ENCODE measurements around the gene KRTAP22-2.

The KRTAP22-2 gene

DNA sequence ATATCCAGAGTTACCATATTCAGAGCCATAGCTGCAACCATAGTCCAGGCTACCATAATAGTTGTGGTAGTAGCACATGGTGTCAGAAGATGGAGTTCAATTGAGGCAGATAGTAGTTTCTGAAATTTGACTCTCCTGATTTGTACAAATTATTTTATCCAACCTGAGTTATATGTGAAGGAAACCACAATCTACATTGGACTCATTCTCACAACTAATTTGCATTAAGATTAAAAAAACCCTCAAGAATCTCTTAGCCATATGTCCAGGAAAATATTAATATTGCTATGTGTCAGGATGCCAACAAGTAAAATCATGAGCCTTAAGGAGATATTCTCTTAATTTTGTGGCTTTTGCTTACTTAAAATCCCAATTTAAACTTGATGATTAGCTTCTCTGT, at the start of gene KRTAP22-2:
KRTAP22-2 (minus strand) TSS at position 101 of the 400 bp plus-strand sequence.
- DNase-seq: no peak

DNA sequence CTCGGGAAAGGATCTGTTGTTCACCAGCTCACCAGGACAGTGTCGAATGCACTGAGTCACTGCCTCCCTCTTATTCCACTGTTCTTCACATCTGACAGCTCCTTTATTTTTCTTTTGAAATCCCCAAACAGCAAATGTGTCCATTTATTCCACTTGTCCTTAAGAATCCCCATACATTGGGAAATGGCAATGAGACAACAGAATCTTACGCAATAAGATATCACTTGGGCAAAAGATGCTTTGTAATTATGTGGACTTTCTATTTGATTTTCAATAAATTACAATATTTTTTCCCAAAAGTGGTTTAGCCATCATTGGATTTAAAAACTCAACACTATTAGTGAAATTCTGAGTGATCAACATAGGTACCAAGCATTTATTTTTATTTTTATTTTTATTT, 48.5 kb upstream of the KRTAP22-2 start:
- DNase-seq: no peak

DNA sequence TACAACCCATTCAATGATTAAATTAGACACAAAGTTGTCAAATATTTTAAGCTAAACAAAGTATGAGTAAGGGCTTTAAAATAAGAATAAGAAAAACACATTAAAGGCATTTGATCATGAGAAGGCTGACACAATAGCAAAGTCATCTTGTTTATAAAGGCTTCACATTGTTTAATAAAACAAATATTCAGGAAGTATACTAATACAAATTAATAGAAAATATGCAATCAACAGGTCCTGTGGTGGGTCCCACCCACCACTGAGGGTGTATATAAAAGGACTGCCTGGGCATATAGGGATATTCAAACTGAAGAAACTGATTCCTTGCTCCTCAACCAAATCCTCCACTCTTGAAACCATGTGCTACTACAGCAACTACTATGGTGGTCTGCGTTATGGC, 44.7 kb upstream of the KRTAP22-2 start, which contains the start of gene KRTAP20-2:
KRTAP20-2 (plus strand) TSS at position 301 of the 400 bp plus-strand sequence; CDS start at position 359, 58 bp downstream.
- DNase-seq: no peak

DNA sequence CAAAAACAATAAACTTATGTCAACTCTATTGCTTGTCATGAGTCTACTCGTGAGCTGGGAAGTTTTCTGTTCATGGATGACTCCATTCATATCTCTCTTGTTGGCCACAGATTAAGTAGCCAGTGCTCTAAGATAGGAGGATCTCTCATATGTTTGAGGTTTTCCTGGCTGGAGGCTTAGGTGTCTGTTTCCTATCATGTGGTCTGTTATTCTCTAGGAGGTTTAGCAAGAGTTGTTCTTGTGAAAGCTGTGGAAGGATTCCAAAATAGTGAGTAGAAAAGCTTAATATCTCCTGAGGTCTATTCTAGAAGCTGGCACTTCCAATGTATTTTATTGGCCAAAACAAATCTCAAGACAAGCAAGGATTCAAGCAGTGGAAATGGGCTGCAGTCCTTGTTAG, 39.0 kb upstream of the KRTAP22-2 start:
- no peak for DNase-seq

DNA sequence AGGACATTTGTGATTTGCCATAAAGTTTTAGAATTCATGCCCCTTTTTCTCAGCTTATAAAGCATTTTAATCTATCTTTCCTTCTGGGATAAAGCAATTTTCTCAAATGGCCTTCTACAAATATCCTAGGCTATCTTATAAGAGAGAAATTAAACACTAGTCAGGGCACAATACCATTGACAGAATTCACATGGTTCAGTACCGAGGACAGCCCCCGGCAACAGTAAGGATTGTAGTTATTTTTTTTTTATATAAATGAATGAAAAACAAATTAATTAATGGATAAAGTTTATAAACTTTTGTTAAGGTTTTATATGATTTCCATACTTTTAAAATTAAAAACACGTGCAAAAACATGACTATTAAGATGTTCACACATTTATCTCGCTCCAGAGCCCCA, 37.9 kb upstream of the KRTAP22-2 start:
- DNase-seq: no peak

DNA sequence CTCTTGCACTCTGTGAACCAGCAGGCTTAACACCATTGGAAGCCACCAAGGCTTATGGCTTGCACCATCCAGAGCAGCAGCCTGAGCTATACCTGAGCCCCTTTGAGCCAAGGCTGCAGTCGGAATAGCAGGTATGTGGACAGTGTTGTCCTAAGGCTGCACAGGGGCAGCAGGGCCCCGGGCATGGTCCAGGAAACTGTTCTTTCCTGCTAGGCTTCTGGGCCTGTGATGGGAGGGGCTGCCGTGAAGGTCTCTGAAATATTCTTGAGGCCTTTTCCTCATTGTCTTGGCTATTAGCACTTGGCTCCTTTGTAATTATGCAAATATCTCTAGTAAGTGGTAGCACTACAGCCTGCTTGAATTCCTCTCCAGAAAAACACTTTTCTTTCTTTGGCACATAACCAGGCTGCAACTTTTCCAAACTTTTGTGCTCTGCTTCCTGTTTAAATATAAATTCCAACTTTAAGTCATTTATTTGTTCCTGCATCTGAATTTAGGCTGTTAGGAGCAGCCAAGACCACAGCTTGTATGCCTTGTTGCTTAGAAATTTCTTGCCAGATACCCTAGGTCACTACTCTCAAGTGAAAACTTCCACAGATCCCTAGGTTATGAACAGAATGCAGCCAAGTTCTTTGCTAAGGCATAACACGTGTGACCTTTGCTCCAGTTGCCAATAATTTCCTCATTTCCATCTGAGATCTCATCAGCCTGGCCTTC, 35.4 kb upstream of the KRTAP22-2 start:
- no peak for DNase-seq

DNA sequence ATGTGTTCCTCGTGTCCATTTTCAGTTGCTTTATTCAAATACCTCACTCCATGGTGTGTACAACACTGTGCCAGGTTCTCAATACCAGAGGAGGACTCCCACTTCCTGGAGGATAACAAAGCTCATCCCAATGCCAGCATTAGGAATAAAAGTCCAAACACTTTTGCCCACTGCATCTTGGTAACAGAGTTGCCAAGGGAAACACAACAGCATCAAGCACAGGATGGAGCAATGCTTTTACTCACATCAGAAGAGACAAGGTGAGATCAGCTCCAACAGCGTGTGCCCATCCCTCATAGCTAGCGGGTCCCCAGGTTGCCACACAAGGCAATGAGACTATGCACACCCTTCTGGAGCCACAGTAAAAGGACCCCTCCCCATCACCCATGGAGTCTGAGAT, 33.2 kb upstream of the KRTAP22-2 start:
- no peak for DNase-seq

DNA sequence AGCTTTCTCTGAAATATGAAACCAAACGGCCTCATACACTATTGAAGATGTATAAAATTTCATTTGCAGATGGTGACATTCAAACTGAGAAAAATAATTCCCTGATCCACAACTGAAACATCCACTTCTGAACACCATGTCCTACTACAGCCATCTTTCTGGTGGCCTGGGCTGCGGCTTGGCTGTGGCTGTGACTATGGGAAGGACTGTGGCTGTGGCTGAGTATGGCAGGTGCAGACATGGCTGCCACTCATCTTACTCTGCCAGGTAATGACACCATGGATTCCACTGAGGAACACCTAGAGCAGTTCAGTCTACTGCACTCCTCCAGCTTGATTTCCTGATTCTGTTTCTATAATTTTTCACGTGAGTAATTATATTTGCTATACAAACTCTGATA, 30.3 kb upstream of the KRTAP22-2 start, which contains the start of gene KRTAP20-4:
KRTAP20-4 (plus strand) TSS at position 106 of the 400 bp plus-strand sequence.
- DNase-seq: no peak

DNA sequence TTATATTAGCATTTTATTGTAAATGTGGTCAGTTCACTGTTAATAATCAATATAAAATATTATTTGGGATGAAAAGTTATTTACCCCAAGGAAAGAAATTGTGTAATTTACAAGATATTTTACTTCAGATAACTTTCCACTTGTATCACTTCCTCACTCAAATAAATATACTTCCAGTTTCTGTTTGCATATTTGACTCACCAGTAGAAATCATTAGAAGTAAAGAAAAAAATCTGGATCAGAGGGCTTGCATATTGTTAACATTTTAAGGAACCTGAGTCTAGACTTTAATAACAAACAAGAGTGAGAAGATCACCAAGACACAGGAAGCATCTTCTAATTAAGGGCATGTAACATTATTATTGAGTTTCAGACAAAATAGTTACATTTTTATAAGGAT, 29.9 kb upstream of the KRTAP22-2 start:
- DNase-seq: no peak

DNA sequence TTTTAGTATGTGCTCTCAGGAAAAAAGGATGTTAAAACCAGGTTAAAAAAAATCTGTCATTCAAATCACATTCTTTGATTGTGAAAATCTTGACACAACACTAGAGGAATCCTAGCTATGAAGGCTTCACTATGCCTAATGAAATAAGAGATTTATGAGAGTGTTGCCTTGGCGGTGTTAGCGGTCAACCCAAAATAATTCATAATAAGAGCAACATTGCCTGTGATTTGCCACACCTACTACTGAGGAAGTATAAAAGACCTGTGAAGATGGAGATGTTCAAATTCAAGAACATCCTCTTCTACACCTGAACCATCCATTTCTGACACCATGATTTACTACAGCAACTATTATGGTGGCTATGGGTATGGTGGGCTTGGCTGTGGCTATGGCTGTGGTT, 25.9 kb upstream of the KRTAP22-2 start, which contains the start of gene KRTAP20-1:
KRTAP20-1 (plus strand) TSS at position 301 of the 400 bp plus-strand sequence; CDS start at position 331, 30 bp downstream.
- no peak for DNase-seq

DNA sequence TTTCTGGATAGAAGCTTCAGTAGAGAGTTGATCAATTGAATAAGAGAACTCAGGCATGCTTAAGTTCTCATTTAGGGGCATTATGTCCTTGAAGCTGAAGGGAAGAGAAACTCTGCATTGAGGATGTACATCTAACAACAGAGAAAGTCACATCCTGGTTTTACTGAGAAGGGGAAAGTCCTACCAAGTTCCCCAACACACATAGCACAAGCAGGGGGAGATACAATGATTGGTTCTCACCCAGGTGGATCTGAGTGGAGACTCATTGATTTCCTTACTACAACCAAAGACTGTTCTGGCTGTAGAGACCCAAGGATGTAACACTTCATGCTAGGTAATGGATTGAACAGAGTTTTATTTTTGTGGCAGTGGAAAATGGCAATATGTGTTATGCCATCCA, 25.0 kb upstream of the KRTAP22-2 start:
- DNase-seq: no peak

DNA sequence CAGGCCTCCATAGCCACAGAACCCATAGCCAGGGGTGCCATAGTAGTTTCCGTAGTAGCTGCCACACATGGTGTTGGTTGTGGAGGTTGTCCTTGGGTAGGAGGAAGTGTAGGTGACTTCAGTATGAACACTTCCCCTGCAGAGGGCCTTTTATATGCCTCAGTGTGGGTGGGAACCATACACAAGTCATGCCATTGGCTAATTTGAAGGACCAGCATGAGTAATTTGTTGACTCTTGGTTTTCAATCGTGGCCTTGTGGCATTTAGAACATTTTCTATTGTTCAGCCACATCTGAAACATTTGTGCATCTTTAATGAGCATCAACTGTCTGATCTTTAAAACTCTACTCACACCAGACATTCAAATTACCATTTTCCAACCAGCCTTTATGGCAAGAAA, 23.6 kb upstream of the KRTAP22-2 start, which contains the start of gene KRTAP6-1:
KRTAP6-1 (minus strand) TSS at position 95 of the 400 bp plus-strand sequence; CDS start at position 69, 26 bp downstream.
- no peak for DNase-seq

DNA sequence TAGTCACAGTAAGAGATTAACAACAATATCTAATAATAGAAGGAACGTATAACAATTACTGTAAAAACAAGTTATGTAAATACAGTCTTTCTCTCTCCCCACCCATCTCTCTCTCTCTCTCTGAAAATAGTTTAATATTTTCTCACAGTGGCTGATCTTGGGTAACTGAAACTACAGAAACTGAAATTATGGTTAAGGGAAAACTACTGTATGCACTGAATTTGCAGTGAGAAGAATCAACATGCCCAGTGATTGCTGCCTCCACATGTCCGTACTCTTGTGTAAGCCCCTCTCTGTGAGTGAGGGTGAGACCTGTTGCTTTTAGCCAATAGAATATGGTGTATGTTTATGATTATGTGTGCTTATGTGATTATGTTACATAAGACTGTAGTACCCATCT, 21.9 kb upstream of the KRTAP22-2 start:
- DNase-seq: no peak

DNA sequence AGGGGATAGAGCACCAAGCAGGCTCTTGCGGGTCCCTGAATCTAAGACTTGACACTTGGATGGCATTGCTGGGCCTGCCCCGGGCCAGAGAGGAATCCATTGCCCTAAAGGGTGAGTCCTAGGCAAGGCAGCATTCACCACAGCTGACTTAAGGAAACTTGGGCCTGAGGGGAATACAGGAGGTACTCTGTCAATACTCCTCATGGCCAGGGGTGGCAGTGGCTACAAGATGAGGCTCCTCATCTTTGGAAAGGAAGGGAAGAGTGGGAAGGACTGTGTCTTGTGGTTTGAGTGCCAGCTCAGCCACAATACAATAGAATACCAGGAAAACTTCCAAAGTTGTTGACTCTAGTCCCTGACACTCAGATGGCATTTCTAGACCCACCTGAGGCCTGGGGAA, 15.8 kb upstream of the KRTAP22-2 start:
- no peak for DNase-seq

DNA sequence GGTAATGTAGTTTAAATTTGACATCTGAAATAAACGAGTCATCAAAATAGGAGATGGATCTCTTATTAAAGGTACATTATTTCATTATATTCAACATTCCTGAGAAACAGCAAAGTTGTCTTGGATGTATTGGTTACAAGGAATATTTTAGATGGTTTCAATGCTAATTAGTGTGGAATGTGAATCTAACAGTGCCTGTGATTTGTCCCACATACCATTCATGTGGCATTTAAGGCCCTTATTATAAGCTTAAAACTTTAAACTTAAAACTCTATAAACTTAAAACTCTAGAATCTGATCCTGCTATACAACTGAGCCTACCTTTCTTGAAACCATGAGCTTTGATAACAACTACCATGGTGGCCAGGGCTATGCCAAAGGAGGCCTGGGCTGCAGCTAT, 10.6 kb upstream of the KRTAP22-2 start, which contains the start of gene KRTAP22-1:
KRTAP22-1 (plus strand) TSS at position 301 of the 400 bp plus-strand sequence.
- DNase-seq: no peak

DNA sequence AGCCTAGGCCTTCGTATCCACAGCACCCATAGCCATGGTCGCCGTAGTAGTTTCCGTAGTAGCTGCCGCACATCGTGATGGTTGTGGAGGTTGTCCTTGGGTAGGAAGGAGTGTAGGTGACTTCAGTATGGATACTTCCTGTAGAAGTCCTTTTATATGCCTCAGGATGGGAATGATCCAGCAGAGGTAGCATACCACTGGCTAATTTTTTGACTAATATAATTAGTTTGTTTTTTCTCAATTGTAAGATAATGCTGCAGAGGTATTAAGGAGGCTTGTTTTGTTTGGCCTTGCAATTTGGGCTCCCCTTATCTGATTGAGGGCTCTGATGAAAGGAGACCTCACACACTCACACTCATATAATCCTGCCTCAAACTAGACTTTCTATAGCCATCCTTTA, 8.6 kb upstream of the KRTAP22-2 start, which contains the start of gene KRTAP6-2:
KRTAP6-2 (minus strand) TSS at position 101 of the 400 bp plus-strand sequence; CDS start at position 73, 28 bp downstream.
- no peak for DNase-seq

DNA sequence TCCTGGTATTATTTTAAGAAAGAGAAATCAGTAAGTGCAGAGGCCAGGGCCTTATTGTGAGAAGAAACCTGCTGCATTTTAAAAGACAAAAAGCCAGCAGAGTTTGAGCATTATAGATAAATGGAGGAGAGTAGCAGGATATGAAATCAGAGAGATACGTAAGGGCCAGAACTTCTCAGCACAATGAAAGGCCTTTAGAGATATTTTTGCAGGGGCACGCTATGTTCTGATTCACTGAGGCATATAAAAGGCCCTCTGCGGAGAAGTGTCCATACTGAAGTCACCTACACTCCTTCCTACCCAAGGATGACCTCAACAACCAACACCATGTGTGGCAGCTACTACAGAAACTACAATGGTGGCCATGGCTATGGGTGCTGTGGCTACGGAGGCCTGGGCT, 1.9 kb upstream of the KRTAP22-2 start, which contains the start of gene KRTAP6-3:
KRTAP6-3 (plus strand) TSS at position 301 of the 400 bp plus-strand sequence; CDS start at position 307, 6 bp downstream.
- no peak for DNase-seq

DNA sequence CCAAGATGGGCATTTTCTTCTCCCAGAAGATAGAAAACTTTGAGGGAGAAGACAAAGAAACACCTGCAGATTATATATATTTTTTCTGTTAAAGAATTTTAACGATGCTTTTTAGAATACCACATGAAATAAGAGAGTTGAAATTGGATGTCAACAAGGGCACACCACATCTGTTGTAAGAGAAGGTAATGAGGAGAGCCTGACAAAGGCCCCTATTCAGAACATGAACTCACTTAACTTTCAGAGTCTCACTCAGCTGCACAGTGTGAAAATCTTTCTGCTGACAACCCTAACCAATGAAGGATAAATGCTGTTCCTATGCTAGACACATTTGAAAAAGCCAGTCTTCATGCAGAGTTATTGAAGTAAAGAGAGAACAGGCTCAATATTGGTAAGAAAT, 7.3 kb downstream of the KRTAP22-2 start:
- DNase-seq: no peak

DNA sequence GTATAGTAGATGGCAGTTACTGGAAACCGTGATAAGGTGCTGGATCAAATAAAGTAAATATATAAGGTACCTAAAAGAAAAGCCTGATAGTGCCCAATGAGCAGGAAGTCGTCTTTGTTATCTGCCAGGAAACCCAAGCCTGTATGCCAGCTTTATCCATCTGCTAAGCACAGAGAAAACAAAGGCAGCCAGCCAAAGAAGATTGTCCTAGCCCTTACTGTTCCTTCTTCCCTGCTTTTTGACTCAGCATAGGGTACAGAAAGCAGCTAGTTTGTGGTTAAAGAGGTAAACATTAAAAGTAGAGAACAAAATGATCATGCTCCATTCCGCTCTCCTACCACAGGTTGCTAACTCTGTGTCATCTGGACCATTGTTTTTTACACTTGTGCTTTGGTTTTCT, 10.1 kb downstream of the KRTAP22-2 start:
- no peak for DNase-seq

DNA sequence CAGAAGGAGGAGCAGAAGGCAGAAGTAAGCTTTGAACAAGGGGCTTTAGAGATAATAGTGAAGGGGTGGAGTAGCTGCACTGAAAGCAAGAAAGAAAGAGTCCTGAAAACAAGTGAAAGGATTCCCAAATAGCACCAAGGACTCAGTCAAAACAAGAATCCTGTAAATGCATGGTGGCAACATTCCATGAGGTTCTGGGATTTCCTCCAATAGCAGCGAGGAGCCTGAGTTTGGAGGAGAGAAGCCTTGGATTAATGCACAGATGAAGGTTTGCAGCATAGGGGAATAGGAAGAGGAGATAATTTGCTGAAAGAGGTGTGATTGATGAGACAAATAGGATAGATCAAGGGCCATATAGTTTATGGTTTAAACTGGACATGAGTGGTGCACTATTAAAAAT, 10.9 kb downstream of the KRTAP22-2 start:
- no peak for DNase-seq

DNA sequence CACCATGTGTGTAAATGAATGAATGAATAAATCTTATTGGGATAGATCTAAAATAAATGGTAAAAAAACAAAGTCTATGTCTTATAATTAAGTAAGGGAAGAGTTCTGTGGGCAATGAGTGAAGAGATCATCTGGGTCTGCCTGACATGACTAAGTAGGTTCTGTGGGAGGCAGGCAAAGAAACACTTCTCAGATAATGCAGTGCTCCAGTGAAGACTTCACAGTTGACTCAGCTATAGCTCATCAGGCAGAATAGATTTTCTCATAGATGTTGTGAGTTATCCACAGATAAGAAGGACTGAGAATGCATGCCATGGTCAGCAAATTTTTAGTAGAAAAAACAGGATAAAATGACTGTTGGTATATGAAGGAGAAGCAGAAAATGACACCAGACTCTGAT, 12.4 kb downstream of the KRTAP22-2 start:
- DNase-seq: no peak

DNA sequence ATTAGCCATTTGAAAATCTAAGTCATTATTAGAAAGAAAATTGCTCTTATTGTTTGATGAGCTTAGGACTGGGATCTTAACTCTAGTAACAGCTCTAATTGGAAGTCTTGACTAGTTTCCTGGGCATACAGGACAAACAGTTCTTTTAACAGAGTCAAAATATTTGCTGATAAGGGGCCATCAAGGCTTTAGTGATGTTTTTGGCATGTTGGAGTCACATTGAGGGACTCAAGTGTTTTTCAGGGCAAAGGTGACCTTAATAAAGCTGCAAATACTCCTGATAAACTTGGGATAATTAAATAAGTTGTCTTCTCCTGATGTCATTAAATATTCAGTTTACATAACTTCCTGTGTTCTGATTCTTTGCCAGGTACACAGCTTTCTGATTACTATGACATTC, 22.6 kb downstream of the KRTAP22-2 start:
- no peak for DNase-seq

DNA sequence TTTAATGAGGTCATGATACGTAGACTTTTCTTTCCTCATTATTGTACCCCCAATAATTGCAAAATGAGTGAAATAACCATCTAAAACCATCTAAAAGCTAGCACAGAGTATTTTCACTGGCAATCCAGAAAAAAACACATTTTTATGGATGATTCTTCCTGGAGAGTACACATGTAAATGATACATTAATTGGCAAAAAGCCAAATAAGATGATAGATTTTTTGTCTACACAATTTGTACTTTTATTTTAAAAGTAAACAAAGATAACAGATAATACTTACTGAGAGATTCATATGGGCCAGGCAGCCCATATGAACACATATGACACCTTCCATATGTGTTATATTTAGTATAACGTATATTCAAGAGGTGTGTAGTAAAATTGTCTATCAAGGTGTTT, 26.6 kb downstream of the KRTAP22-2 start:
- DNase-seq: no peak

DNA sequence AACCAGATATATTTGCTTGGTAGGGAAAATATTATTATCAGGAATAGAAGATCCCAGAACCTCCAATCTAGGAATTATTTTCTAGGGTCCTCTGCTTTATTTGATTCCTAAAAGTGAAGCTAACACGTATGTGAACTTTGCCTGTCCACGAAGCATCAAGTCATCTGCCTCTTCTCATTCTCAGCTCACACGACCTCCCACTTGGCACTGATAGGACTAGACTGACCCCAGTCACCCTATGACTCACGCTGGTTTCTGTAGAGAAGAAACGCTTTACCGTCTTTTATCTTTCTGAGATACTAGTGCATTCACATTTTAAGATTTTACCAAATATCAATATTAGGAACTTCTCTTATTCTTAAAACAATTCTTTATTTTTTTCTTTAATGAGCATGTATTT, 27.1 kb downstream of the KRTAP22-2 start:
- no peak for DNase-seq

All from amniotic stem cell (primary cell).